Measurements from ENCODE around the gene TLX3. TPM values are rescaled to one million over a fixed set of nuclear protein-coding genes. Genes with fewer than 3 reads are reported as not detected.

Gene TLX3
- total RNA-seq, 1 donor from 2014 or later: not detected

DNA sequence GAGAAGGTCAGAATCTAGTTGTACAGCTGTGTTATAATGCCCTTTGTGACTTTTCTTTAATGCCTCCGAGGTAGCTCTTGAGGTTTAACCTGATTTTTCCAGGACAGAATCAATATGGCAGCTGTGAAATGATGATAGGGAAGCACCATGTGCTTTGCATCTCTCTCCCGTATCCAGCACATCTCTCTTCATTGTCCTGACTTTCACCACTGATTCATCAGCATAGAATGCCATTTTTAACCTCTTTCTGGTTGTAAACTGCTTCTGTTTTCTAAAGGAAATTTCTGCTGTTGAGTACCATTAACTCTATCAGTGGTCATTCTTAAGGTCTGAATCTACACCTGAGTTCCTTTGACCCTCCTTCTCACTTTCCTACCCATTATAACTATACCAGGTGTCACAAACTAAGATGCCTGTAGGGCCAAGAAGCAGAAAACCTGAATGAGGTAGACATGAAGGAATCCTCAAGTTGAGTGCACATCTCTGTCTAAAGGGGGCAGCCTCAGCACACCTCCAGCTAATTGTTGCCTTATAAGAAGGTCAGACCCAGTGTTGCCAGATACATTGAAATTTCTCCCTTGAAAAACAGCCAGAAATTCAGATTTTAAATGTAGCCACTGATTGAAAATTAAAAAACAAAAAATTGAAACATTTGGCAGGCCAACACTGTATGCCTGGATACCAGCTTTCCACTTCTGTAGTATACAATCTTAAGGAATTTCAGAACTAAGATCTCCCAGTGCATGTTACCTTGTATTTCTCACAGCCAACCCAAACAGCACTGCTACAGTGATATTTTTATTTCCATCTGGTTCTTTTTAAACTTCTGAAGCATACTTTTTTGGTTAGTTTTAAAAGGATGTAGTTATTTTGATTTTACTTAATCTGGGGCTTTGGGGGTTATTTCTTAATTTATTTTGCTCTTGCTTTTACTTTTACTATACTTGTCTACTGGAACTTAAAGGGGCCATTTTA lies 35.8 kb upstream of the TLX3 start:
- H3K4me3 ChIP-seq: no peak overlapping the region
- no peak for DNase-seq (ENCODE audit: extremely low spot score in 2 of 2)
- H3K27me3 ChIP-seq: no peaks in the 10 kb centered on the region
- intact Hi-C loops (cut with DNase I): no loop called here
- no peak overlapping the region for H3K27ac ChIP-seq
- TF ChIP-seq POLR2A (IDR thresholded peaks at IDR 0.05): no peak
- TF ChIP-seq CTCF (IDR thresholded peaks at IDR 0.05): no peak
- TF ChIP-seq POLR2AphosphoS5 (IDR thresholded peaks at IDR 0.05; ENCODE audit: insufficient read depth in 1 of 2, low read depth in 1 of 2): no peak
- H3K4me1 ChIP-seq: no peaks in the 10 kb centered on the region
- H3K9me3 ChIP-seq: no peaks in the 10 kb centered on the region
- no peaks in the 10 kb centered on the region for H3K36me3 ChIP-seq

DNA sequence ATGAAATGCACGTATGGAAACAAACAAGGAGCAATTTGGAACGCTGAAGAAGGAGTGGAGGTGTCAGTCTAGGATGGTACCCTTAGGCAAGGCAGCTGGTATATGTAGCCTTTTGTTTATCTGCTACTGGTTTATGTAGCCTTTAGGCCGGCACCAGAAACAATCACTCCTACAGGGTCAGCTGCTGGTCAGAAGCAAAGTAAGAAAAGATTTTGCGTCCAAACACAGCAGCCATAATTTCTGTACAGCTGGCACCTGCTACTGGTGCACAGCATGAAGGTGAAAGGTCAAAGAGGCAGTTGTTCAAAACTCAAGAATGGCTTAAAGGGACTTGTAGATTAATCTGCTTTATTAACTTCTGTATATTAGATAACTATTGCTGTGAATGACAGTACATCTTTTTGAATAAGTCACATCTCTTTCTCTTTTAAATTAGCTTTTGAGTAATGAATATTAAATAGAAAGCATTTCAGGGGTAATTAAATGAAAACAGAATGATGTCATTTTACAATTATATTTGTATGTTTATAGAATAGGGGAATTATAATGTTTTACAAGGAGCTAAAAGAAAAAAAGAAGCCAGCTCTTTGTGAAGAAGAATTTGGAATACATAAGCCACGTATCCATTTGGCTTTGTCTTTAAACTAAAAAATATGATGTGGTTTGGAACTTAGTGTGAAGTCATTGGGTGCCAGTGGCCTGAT lies 33.1 kb upstream of the TLX3 start:
- no peak for TF ChIP-seq POLR2A (IDR thresholded peaks at IDR 0.05)
- TF ChIP-seq POLR2AphosphoS5 (IDR thresholded peaks at IDR 0.05; ENCODE audit: insufficient read depth in 1 of 2, low read depth in 1 of 2): no peak
- TF ChIP-seq CTCF (IDR thresholded peaks at IDR 0.05): no peak
- H3K4me3 ChIP-seq: no peak overlapping the region
- DNase-seq (ENCODE audit: extremely low spot score in 2 of 2): no peak
- intact Hi-C loops (cut with DNase I): no loop called here
- no peaks in the 10 kb centered on the region for H3K4me1 ChIP-seq
- H3K27ac ChIP-seq: no peak overlapping the region
- no peaks in the 10 kb centered on the region for H3K9me3 ChIP-seq
- H3K36me3 ChIP-seq: no peaks in the 10 kb centered on the region
- no peaks in the 10 kb centered on the region for H3K27me3 ChIP-seq

DNA sequence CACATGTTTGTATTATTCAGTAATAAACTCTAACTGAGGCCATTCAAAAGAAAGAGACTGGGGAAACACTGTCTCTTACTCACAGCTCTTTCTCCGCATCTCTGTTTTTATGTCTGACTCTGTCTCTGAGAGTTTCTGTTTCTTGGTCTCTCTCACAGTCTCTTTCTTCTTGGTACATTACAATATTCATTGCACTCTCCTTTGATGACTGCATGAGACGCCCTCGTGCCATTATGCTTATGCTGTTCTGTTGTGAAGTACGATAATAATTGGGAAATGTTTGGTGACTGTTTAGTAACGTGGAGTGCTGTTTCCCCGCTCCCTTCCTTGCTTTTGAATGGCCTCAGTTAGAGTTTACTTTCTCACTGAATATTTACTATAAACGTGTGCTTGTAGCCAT lies 25.3 kb upstream of the TLX3 start:
- no peak overlapping the region for H3K4me3 ChIP-seq
- no peak for TF ChIP-seq POLR2A (IDR thresholded peaks at IDR 0.05)
- TF ChIP-seq POLR2AphosphoS5 (IDR thresholded peaks at IDR 0.05; ENCODE audit: insufficient read depth in 1 of 2, low read depth in 1 of 2): no peak
- TF ChIP-seq CTCF (IDR thresholded peaks at IDR 0.05): no peak
- no peaks in the 10 kb centered on the region for H3K4me1 ChIP-seq
- no peaks in the 10 kb centered on the region for H3K36me3 ChIP-seq
- DNase-seq (ENCODE audit: extremely low spot score in 2 of 2): no peak
- intact Hi-C loops (cut with DNase I): no loop called here
- H3K27me3 ChIP-seq: no peaks in the 10 kb centered on the region
- H3K27ac ChIP-seq: no peak overlapping the region
- H3K9me3 ChIP-seq: no peaks in the 10 kb centered on the region

GRCh38 chr5:171285465-171285864 lies 23.6 kb upstream of the TLX3 start:
- no peak for TF ChIP-seq CTCF (IDR thresholded peaks at IDR 0.05)
- no peak for TF ChIP-seq POLR2A (IDR thresholded peaks at IDR 0.05)
- H3K36me3 ChIP-seq: no peaks in the 10 kb centered on the region
- H3K27me3 ChIP-seq: no peaks in the 10 kb centered on the region
- no peak overlapping the region for H3K27ac ChIP-seq
- no peaks in the 10 kb centered on the region for H3K9me3 ChIP-seq
- intact Hi-C loops (cut with DNase I): no loop called here
- no peak for DNase-seq (ENCODE audit: extremely low spot score in 2 of 2)
- H3K4me3 ChIP-seq: no peak overlapping the region
- no peaks in the 10 kb centered on the region for H3K4me1 ChIP-seq

- intact Hi-C loops (cut with DNase I): no loop called here
- no peak overlapping the region for H3K4me3 ChIP-seq
- H3K27ac ChIP-seq: no peak overlapping the region
- DNase-seq (ENCODE audit: extremely low spot score in 2 of 2): no peak
- no peaks in the 10 kb centered on the region for H3K4me1 ChIP-seq
- no peaks in the 10 kb centered on the region for H3K36me3 ChIP-seq
- H3K9me3 ChIP-seq: no peaks in the 10 kb centered on the region
- TF ChIP-seq POLR2A (IDR thresholded peaks at IDR 0.05) (no peak), POLR2AphosphoS5 (IDR thresholded peaks at IDR 0.05; ENCODE audit: insufficient read depth in 1 of 2, low read depth in 1 of 2) (no peak), CTCF (IDR thresholded peaks at IDR 0.05) (no peak)
- no peaks in the 10 kb centered on the region for H3K27me3 ChIP-seq
Observed at GRCh38 chr5:171288066-171288465, 21.0 kb upstream of the TLX3 start.
